ENCODE measurements around the gene ANXA7.
A peak's percentile ranks its signal among the peaks of the same experiment; 100 is the strongest.

ANXA7 gene

GRCh38 chr10:73413528-73414229, at the start of gene ANXA7:
Gene ANXA7 (minus strand): TSS chr10:73414058. CDS start chr10:73400856, 13,202 bp downstream.
- peak; percentile 98 for DNase-seq (ENCODE audit: low spot score)

GRCh38 chr10:73460897-73461296, 47.0 kb upstream of the ANXA7 start:
- DNase-seq (ENCODE audit: low spot score), result no peak

- DNase-seq (ENCODE audit: low spot score), result no peak
Observed at GRCh38 chr10:73459683-73460314, 45.9 kb upstream of the ANXA7 start.

GRCh38 chr10:73456187-73456890, 42.5 kb upstream of the ANXA7 start:
- DNase-seq (ENCODE audit: low spot score), result no peak

GRCh38 chr10:73449113-73449512, 35.3 kb upstream of the ANXA7 start:
- DNase-seq (ENCODE audit: low spot score), result no peak

- no peak for DNase-seq (ENCODE audit: low spot score)
Observed at GRCh38 chr10:73448384-73448783, 34.5 kb upstream of the ANXA7 start.

- DNase-seq (ENCODE audit: low spot score), result no peak
Observed at GRCh38 chr10:73446926-73447325, 33.1 kb upstream of the ANXA7 start.

- no peak for DNase-seq (ENCODE audit: low spot score)
Observed at GRCh38 chr10:73444457-73444856, 30.6 kb upstream of the ANXA7 start.

GRCh38 chr10:73439605-73440312, 25.9 kb upstream of the ANXA7 start:
- DNase-seq (ENCODE audit: low spot score), result peak; percentile 75

GRCh38 chr10:73439055-73439454, 25.2 kb upstream of the ANXA7 start:
- DNase-seq (ENCODE audit: low spot score), result peak; percentile 19

- DNase-seq (ENCODE audit: low spot score), result no peak
Observed at GRCh38 chr10:73433538-73433867, 19.6 kb upstream of the ANXA7 start, which contains the start of gene MSS51. Gene MSS51 (minus strand): TSS chr10:73433561. CDS start chr10:73428284, 5,277 bp downstream.

- DNase-seq (ENCODE audit: low spot score), result no peak
Observed at GRCh38 chr10:73432646-73433537, 19.0 kb upstream of the ANXA7 start.

- DNase-seq (ENCODE audit: low spot score), result no peak
Observed at GRCh38 chr10:73426318-73426717, 12.5 kb upstream of the ANXA7 start.

GRCh38 chr10:73424478-73424877, 10.6 kb upstream of the ANXA7 start:
- no peak for DNase-seq (ENCODE audit: low spot score)

GRCh38 chr10:73423309-73423708, 9.5 kb upstream of the ANXA7 start:
- DNase-seq (ENCODE audit: low spot score), result no peak

- DNase-seq (ENCODE audit: low spot score), result no peak
Observed at GRCh38 chr10:73416571-73416970, 2.7 kb upstream of the ANXA7 start.

GRCh38 chr10:73414230-73414945, 530 bp upstream of the ANXA7 start:
- DNase-seq (ENCODE audit: low spot score), result no peak

- peak; percentile 28 for DNase-seq (ENCODE audit: low spot score)
Observed at GRCh38 chr10:73413108-73413527, 740 bp downstream of the ANXA7 start.

- DNase-seq (ENCODE audit: low spot score), result no peak
Observed at GRCh38 chr10:73410897-73411296, 3.0 kb downstream of the ANXA7 start.

- DNase-seq (ENCODE audit: low spot score), result no peak
Observed at GRCh38 chr10:73408978-73409521, 4.8 kb downstream of the ANXA7 start.
